Pons (tissue), 1 donor: ENCODE results near the gene ZNF624.
"Not testable (repeated sequence)": the region's sequence is repeated elsewhere in the genome, so short reads cannot be mapped to it uniquely, and the experiment has no call there.

ENCODE experiments used
- DNase-seq: peaks from one replicate; pipeline ENCODE4 v3.0.0-alpha.2; 2016; ENCODE audit warnings: low spot score

Gene ZNF624

DNA sequence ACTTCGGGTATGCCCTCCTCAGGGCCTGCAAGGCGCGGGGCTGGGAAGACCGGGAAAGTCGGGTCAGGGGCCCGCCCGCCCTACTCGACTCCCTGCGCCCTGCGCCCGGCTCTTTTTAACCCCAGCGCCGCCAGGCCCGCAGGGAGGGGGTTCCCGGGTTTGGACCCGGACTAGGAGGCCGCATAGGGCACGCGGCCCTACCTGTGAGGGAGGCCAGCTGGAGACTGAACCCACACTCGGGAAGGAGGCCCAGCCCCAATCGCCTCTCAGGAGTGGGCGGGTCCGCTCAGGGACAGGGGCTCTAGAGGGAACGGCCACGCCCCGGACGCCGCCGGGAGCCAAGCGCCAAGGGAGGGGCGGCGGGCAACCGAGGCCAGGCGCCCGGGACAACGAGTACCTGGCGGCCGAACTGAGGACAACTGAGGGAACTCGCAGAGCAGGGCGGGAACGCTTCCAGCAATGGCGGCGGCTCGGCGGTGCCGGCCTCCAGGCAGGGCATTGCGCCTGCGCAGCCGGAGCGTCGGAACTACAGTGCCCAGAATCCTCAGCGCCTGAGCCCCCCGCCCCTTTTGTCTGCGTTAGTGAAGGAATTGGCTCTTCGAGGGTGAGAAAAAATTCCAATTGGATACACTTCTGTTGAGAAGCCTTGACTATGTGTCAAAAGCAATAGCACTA is at the start of gene ZNF624:
ZNF624 (minus strand) TSS at position 484 of the 675 bp plus-strand sequence.
- DNase-seq = peak; percentile 85

DNA sequence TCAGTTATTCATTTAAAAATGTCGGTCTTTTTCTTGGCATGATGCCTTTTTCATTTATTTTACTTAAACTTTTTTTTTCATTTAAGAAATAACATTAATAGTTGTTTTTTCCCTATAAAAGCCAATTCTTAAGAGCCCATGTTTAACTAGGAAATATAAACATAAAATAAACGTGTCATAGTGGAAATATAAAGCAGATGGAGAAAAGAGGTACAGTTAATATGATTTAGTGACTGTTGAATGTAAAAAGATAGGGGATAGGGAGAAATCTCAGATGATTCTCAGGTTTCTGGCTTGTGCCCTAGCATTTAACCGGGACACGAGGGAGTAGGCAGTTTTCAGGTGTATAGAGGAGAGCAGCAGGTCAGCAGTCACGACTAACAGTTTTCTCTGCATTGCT is 44.0 kb upstream of the ZNF624 start:
- DNase-seq = not testable (repeated sequence)

DNA sequence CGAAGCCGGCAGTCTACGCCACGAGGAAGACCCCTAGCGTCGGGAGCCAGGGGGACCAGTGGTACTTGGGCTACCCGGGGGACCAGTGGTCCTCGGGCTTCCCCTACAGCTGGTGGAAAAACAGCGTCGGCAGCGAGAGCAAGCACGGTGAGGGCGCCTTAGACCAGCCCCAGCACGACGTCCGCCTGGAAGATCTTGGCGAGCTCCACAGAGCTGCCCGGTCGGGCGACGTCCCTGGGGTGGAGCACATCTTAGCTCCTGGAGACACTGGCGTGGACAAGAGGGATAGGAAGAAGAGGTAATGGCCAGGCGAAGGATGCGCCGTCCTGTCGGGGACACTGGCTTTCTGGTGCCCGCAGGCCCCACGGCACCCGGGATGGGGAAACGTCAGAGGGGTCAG is 36.8 kb upstream of the ZNF624 start:
- DNase-seq = not testable (repeated sequence)

DNA sequence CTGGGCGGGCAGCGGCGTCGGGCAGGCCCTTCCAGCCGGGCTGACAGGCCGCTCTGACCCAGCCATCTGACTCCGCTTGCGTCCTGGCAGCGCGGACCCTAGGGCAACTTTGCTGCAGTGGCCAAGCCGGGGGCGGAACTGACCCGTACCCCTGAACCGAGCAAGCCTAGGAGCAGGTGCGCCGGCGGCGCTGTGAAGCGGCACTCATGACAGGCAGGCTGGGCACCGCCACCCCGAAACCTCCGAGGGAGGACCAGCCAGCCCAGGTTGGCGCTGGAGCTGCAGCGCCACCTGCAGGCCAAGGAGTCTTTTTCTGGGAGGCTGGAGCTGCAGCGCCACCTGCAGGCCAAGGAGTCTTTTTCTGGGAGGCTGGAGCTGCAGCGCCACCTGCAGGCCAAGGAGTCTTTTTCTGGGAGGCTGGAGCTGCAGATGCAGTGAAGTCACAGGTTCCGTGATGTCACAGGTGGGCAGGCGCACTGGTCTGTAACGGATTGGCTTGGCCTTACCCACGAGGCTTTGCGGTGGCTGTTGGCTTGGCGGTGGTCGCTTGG is 36.2 kb upstream of the ZNF624 start, which contains the start of gene CCDC144A:
CCDC144A (plus strand) TSS at position 511 of the 551 bp plus-strand sequence. CDS start 160 bp downstream, outside the sequence.
- not testable (repeated sequence) for DNase-seq

DNA sequence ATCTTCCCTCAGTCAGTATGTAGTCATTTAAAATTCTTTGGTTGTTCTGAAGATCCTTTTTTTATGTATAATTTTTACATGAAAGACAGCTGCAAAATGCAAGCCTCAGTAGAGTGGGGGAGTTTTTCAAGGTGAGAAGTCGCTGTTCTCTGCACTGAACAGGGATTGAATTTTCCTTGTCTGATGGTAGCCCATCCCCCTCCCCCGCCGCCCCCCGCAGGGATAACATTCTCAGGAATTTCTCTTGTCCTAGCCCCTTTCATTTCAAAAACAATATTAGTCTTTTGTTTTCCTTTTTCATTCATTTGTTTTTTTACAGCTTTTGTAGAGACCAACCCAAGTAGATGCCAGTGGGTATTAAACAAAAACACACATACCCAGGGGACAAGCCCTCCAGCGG is 33.5 kb upstream of the ZNF624 start:
- DNase-seq = not testable (repeated sequence)

DNA sequence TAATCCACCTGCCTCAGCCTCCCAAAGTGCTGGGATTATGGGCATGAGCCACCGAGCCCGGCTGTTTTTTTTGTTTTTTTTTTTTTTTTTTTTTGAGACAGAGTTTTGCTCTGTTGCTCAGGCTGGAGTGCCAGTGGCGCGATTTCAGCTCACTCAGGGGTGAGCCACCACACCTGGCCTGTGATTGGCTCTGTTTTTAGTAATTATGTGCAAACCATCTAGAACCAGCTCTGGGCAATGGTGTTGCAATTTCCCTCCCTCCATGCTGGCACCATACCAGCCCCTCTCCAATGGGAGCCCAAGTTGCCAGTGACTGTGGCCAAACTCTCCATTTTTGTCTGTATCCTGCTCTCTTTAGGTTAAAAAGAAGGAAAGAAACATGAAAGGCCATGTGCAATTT is 32.4 kb upstream of the ZNF624 start:
- DNase-seq = not testable (repeated sequence)

DNA sequence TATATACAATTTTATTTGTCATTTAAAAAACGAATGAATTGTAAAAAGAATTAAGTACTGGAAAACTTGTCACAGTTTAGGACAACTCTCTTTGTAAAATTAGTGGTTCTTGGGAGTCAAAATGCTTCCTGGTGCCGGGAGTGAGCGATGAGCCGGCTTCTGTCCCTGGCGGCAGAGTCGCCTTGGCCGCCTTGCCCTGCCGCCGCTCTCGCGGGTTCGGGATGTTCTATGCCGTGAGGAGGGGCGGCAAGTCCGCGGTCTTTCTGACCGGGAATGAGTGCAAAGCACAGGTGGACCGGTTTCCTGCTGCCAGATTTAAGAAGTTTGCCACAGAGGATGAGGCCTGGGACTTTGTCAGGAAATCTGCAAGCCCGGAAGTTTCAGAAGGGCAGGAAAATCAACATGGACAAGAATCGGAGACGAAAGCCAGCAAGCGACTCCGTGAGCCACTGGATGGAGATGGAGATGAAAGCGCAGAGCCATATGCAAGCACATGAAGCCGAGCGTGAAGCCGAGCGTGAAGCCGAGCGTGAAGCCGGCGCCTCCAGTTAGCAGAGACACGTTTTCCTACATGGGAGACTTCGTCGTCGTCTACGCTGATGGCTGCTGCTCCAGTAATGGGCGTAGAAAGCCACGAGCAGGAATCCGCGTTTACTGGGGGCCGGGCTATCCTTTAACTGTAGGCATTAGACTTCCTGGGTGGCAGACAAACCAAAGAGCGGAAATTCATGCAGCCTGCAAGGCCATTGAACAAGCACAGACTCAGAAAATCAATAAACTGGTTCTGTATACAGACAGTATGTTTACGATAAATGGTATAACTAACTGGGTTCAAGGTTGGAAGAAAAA is 29.9 kb upstream of the ZNF624 start:
- DNase-seq = not testable (repeated sequence)

DNA sequence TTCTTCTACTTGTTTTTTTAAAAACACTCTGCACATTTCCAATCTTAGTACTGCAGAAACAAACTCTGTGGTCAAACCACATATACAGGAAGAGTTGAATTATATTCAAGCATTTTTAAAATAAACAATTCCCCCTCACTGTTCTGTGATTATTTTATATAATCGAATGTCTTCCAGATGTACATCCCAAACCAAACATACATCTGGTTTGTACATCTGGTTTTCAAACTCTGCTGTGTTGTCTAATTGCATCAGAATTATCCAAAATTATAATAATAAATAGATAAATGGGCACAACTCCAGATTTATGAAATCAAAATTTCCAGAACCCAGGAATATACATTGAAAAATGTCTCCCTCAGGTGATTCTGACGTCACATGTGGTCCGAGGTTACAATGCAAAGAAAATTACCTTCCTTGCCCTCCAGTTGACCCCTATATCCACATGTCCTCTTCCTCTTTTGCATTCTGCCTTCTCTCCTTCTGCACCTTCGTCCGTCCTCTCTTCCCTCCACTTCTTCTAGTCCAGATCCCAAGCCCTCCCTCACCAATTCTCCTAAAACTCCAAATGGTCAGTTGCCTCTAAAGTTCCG is 23.1 kb upstream of the ZNF624 start:
- no peak for DNase-seq

DNA sequence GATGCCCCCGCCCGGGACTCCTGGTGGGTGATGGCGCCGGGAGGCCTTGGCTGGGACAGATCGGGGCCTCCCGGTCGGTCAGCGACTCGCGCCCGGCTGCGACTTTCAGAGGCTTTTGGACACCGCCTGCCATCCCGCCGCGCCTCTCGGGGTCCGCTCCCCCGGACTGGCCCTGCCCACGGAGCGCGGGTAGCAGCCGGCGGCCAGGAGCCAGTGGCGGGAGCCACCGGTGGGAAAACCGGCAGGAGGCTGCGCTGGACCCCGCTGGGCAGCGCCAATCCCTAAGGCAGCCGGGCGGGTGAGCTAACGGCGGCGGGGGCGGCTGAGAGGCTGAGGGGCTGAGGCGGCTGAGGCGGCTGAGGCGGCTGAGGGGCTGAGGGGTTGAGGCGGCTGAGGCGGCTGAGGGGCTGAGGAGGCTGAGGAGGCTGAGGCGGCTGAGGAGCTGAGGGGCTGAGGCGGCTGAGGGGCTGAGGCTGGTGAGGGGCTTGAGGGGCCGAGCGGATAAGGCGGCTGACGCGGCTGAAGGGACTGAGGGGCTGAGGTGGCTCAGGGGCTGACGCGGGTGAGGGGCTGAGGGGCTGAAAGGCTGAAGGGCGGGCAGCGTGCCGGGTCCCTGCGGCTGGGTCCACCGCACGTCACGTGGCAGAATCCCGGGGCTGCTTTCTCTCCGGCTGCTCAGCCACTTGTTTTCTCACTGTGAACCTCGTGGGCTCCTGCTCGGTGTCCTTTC is 13.4 kb upstream of the ZNF624 start:
- DNase-seq = peak; percentile 27

DNA sequence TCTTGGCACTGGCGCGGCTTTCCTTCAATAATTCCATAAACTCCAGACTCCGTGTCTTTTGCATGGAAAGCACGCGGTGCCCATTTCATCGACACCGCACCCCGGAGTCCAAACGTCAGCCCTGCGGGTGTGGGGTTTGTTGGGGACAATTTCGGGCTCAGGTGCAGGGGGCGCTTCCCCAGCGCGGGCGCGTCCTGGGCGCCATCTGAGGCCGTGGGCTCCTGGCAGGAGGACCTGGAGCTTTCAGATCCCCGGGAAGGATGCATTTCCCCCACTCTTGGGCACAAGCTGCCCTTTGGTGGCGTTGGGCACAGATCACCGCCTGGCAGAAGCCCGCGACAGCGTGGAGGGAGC is 12.9 kb upstream of the ZNF624 start:
- DNase-seq = not testable (repeated sequence)

DNA sequence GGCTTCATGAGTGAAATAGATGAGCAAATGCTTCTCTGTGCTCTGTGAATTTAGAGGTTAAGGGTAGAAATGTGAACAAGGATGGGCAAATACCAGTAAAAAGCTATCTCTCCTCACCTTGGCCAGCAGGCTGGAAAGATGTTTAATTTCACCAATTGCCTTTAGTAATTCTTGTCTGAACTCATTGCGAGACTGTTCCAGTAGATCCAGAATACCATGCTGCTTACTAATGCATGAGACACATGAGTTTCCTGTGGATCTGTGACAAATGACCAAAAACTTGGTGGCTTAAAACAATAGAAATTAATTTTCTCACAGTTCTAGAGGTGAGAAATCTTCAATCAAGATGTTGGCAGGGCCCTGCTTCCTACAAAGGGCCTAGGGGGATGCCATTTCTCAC is 9.3 kb upstream of the ZNF624 start:
- DNase-seq = no peak

DNA sequence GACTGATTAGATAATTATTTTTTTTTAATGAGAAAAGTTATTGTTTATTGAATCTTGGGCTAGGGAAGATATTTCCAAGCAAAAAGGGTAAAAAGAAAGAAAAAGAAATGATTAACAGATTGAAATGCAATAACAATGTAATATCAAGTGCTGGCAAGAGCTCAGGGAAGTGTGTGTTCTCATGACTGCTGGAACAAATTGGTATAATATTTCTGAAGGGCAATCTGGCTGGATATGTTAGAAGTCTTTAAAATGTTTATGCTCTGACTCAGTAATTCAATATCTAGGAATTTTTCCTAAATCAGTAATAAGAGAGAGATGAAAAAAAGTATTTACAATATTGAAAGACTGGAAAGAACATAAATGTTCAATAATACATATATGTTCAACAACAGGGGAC is 7.6 kb upstream of the ZNF624 start:
- no peak for DNase-seq

DNA sequence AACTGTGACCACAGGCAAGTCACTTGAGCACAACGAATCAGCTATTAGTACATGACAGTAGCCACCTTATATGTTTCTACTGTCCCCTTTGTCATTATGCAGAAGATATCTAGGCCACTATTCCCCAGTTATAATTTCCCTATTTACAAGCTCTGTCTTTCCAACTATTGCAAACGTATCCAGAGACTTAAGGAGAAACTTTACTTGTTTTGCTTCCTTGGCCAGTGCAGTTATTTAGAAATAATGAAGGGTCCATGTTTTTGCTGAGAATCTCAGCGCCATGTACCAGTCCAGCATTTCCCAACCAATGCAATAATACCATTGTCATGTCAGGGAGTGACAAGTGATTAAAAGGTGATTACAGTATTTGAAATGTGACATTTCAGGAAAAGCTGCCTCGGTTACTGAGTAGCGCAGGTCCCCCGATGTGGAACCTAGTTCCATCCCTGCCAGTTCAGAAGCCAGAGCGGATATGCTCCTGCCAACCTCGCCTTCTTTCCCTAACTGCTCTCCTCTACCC is 743 bp downstream of the ZNF624 start:
- peak; percentile 43 for DNase-seq

DNA sequence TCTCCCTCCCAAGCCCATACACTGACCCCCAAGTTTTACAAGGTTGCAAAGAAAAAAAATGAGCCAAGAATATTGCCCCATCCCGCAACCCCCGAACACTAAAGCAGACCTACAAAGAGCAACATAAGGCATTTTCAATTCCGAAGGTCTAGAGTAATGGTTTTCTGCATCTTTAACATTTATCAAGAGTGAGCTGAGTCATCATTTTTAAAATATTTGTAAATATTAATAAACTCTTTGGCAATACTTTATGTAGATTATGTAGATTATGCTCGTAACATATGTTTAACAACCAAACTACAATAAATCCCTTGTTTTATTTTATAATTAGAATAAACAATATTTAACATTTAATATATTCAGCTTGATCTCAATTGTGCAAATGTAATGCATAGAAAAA is 1.4 kb downstream of the ZNF624 start:
- no peak for DNase-seq

DNA sequence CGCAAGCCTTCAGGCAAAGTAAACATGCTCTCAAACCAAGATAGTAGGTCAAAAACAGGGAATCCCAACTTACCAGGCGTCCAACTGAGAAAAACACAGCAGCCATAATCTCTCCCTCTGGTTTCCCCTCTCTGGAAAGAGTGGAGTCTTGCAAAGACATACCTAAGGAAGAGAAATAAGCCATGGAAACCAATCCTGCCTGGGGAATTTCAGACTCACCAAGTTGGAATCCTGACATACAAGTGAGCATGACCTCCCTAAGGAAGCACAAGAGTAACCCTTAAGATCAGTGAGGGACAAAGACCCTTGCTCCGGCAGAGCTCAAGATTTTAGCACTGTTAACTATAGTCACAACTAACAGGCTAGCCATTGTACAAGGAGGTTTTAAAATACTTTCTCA is 4.1 kb downstream of the ZNF624 start:
- DNase-seq = no peak

DNA sequence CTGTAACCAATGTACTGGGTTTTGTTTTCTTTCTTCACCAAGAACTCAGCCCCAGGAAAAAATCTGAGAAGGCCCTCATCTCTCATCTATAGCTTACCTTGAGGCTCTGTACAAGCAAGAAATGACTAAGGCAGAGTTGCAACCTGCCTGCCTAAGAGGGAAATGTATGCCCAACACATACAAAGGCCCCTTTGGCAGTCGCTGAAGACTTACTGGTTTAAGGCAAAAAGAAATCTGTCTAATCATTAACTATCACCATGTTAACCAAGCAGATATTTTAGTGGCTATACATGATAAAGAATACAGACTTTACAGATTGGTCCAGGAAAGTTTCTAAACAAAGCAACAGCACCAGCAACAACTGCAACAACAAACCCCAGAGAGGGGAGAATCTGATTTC is 14.2 kb downstream of the ZNF624 start:
- no peak for DNase-seq

DNA sequence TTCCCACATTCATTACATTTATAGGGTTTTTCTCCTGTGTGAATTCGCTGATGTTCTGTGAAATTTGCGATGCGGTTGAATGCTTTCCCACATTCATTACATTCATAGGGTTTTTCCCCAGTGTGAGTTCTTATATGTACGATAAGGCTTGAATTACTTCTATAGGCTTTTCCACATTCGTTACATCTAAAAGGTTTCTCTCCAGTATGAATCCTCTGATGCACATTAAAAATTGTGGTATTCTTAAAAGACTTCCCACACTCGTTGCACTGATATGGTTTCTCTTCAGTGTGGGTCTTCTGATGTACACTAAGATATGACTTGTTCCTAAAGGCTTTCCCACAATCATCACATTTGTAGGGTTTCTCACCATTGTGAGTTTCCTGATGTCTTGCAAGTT is 30.4 kb downstream of the ZNF624 start:
- DNase-seq = no peak

DNA sequence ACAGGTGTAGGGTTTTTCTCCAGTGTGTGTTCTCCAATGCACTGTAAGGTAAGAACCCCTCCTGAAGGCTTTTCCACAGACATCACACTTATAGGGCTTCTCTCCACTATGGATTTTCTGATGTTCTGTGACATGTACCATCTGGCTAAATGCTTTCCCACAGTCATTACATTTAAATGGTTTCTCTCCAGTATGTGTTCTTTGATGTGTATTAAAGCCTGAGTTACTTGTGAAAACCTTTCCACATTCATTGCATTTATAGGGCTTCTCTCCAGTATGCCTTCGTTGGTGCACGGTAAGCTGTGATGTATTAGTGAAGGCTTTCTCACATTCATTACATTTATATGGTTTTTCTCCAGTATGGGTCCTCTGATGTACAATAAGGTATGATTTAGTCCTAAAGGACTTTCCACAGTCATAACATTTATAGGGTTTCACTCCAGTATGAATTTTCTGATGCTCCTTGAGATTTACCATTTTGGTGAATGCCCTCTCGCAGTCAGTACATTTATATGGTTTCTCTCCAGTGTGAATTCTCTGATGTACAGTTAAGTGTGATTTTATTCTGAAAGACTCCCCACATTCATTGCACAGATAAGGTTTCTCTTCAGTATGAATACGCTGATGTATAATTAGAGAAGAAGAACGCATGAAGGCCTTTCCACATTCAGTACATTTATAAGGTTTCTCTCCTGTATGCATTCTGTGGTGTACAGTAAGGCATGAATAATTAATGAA is 30.9 kb downstream of the ZNF624 start:
- no peak for DNase-seq

DNA sequence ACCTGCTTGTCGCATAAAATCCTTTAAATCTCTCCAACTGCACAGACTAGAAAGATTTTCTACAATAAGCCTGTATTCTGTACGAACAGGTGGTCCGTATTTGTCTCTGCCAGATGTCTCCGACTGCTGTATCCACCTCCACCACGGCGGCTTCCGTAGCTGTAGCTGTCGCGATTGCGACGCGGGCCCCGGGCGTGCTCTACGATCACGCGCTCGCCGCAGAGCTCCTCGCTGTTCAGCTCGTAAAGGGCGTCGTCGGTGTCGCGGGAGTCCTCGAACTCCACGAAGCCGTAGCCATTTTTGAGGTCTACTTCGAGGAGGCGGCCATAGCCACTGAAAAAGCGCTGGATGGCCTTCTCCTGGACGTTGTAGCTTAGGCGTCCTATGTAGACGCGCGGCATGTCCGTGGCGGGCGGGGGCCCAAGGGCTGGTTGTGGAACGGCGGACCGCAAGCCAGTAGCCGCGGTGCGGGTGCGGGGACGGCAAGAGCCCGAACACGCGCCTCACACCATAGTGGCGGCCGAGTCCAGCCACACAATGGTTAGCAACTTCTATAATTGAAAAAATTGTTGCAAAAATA is 36.1 kb downstream of the ZNF624 start:
- DNase-seq = no peak

DNA sequence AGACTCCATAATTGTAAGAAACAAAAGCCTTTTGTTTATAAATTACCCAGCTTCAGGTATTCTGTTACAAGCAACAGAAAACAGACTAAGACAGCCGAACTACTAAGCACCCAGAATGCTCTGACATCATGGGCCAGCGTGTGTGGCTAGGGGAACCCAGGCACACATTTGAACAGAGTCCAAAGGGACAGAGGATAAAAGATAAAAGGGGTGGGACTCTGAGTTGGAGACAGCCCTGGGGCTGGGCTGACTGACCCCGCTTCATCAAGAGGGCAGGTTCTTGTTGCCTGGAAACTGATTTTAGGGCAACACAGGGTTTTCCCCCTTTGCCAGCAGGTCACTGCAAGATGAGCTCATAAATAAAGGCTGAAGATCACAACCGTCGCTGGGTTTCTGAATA is 54.1 kb downstream of the ZNF624 start:
- DNase-seq = no peak
